GM10847 (cell line): ENCODE data around the gene WLS.

Experiments used
- POLR2A ChIP-seq: IDR thresholded peaks from 2 replicates; pipeline ENCODE4 v1.6.1; 2011; ENCODE audit not compliant: insufficient read length; ENCODE audit errors: extremely low read depth

Gene WLS

GRCh38 chr1:68188644-68189340 lies 43.5 kb downstream of the WLS start:
- no peak for TF ChIP-seq POLR2A

- TF ChIP-seq POLR2A: no peak
Observed at GRCh38 chr1:68188060-68188538, 44.2 kb downstream of the WLS start.

- no peak for TF ChIP-seq POLR2A
Observed at GRCh38 chr1:68185743-68186142, 46.6 kb downstream of the WLS start.

GRCh38 chr1:68183895-68184294 lies 48.4 kb downstream of the WLS start:
- TF ChIP-seq POLR2A: no peak

GRCh38 chr1:68181165-68181556 lies 51.2 kb downstream of the WLS start:
- no peak for TF ChIP-seq POLR2A

- no peak for TF ChIP-seq POLR2A
Observed at GRCh38 chr1:68180441-68181164, 51.7 kb downstream of the WLS start.

- no peak for TF ChIP-seq POLR2A
Observed at GRCh38 chr1:68178821-68179490, 53.4 kb downstream of the WLS start.

- TF ChIP-seq POLR2A: no peak
Observed at GRCh38 chr1:68175621-68176398, 56.5 kb downstream of the WLS start.

GRCh38 chr1:68174738-68175113 lies 57.6 kb downstream of the WLS start:
- TF ChIP-seq POLR2A: no peak

- no peak for TF ChIP-seq POLR2A
Observed at GRCh38 chr1:68173936-68174737, 58.2 kb downstream of the WLS start.

- no peak for TF ChIP-seq POLR2A
Observed at GRCh38 chr1:68173283-68173935, 58.9 kb downstream of the WLS start.

- TF ChIP-seq POLR2A: no peak
Observed at GRCh38 chr1:68168545-68169171, 63.7 kb downstream of the WLS start.

- no peak for TF ChIP-seq POLR2A
Observed at GRCh38 chr1:68167211-68167610, 65.1 kb downstream of the WLS start.

GRCh38 chr1:68166348-68166747 lies 66.0 kb downstream of the WLS start:
- no peak for TF ChIP-seq POLR2A
